ENCODE data around the gene MMP15. TPM values are rescaled to one million over a fixed set of nuclear protein-coding genes. Genes with fewer than 3 reads are reported as not detected.

MMP15 gene
- total RNA-seq, 1 experiment from 2014 or later, result 55.5 TPM

DNA sequence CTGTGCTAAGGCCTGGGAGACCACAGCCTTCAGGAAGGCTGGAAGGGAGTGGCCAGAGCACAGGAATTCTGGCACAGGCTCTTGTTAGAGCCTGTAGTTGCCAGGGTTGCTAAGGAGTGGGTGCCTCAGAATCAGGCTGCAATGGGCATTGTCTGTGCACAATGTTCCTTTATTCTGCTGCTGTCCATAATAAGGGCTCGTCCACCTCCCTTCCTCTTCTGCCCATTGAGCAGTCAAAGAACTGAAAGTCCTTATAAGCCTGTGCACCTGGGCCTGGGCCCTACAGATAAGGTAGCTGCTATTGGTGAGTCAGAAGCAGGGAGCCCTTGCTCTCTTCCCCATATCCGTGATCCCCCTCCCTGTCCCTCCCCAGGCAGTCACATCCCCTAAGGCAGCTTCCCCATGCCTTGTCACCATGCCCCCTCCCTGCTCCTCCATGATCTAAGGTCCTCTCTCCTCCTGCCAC, 49.2 kb upstream of the MMP15 start:
- H3K27ac Mint-ChIP-seq, result no peak overlapping the region
- ATAC-seq (no peak), DNase-seq (ENCODE audit: low spot score) (no peak)
- H3K27me3 Mint-ChIP-seq (ENCODE audit: low read depth), result no peaks in the 10 kb centered on the region
- H3K9me3 Mint-ChIP-seq, result no peaks in the 10 kb centered on the region
- ChIA-PET POLR2A (no interaction called here), CTCF (interaction anchor here (1.9 to 2.9 kb wide), 4 partner anchors 9 to 201 kb away, joined by 5 to 26 read pairs (median 12); no protein-coding TSS in a partner anchor)
- TF ChIP-seq NR1H2 (CRISPR knock-in tag; IDR thresholded peaks at IDR 0.05) (no peak), TCF7 (CRISPR knock-in tag; IDR thresholded peaks at IDR 0.05; ENCODE audit: low read depth) (no peak), FOXJ3 (CRISPR knock-in tag; IDR thresholded peaks at IDR 0.05; ENCODE audit: borderline replicate concordance) (no peak), GABPB1 (CRISPR knock-in tag; IDR thresholded peaks at IDR 0.05) (no peak), EMX1 (CRISPR knock-in tag; IDR thresholded peaks at IDR 0.05) (no peak), ZNF423 (CRISPR knock-in tag; IDR thresholded peaks at IDR 0.05) (no peak), ZNF138 (CRISPR knock-in tag; conservative IDR thresholded peaks at IDR 0.05) (no peak), ATF1 (CRISPR knock-in tag; IDR thresholded peaks at IDR 0.05) (no peak), ZBTB21 (CRISPR knock-in tag; IDR thresholded peaks at IDR 0.05; ENCODE audit: borderline replicate concordance) (no peak), ESRRA (CRISPR knock-in tag; IDR thresholded peaks at IDR 0.05; ENCODE audit: borderline replicate concordance) (no peak), FOXP1 (CRISPR knock-in tag; IDR thresholded peaks at IDR 0.05; ENCODE audit: borderline replicate concordance) (no peak), ZNF121 (CRISPR knock-in tag; IDR thresholded peaks at IDR 0.05) (no peak), ZNF263 (CRISPR knock-in tag; IDR thresholded peaks at IDR 0.05; ENCODE audit: low read depth) (no peak)
- TF ChIP-seq, protein P1, sequence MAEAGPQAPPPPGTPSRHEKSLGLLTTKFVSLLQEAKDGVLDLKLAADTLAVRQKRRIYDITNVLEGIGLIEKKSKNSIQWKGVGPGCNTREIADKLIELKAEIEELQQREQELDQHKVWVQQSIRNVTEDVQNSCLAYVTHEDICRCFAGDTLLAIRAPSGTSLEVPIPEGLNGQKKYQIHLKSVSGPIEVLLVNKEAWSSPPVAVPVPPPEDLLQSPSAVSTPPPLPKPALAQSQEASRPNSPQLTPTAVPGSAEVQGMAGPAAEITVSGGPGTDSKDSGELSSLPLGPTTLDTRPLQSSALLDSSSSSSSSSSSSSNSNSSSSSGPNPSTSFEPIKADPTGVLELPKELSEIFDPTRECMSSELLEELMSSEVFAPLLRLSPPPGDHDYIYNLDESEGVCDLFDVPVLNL (CRISPR knock-in tag; IDR thresholded peaks at IDR 0.05; ENCODE audit: borderline replicate concordance, low read depth), result no peak
- TF ChIP-seq, protein P2, sequence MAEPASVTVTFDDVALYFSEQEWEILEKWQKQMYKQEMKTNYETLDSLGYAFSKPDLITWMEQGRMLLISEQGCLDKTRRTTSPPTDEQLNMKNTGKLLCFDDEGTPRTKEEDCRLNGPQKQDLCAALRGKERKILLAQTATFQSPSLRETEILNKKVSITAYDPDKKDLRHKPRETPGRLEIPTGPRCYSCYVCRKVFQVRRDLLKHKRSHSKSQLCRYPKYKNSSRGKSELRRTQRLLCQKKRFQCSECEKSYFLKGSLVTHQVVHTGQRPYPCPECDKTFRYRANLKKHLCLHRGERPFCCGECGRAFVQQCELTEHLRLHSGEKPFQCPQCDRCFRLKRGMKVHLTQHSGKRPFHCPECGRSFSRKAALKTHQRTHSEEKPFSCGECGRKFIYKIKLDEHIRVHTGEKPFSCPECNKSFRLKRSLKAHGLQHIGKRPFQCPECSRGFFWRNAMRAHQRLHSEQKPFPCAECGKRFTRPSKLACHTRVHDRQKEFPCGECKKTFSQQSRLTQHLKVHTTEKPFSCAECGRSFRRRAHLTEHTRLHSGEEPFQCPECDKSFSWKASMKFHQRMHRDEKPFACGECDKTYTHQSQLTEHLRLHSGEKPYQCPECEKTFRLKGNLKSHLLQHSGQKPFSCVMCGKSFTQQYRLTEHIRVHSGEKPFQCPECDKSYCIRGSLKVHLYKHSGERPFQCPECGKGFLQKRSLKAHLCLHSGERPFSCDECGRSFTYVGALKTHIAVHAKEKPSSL (CRISPR knock-in tag; conservative IDR thresholded peaks at IDR 0.05), result no peak
- TF ChIP-seq, protein P3, sequence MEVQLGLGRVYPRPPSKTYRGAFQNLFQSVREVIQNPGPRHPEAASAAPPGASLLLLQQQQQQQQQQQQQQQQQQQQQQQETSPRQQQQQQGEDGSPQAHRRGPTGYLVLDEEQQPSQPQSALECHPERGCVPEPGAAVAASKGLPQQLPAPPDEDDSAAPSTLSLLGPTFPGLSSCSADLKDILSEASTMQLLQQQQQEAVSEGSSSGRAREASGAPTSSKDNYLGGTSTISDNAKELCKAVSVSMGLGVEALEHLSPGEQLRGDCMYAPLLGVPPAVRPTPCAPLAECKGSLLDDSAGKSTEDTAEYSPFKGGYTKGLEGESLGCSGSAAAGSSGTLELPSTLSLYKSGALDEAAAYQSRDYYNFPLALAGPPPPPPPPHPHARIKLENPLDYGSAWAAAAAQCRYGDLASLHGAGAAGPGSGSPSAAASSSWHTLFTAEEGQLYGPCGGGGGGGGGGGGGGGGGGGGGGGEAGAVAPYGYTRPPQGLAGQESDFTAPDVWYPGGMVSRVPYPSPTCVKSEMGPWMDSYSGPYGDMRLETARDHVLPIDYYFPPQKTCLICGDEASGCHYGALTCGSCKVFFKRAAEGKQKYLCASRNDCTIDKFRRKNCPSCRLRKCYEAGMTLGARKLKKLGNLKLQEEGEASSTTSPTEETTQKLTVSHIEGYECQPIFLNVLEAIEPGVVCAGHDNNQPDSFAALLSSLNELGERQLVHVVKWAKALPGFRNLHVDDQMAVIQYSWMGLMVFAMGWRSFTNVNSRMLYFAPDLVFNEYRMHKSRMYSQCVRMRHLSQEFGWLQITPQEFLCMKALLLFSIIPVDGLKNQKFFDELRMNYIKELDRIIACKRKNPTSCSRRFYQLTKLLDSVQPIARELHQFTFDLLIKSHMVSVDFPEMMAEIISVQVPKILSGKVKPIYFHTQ (CRISPR knock-in tag; IDR thresholded peaks at IDR 0.05), result no peak
- TF ChIP-seq, protein P4, sequence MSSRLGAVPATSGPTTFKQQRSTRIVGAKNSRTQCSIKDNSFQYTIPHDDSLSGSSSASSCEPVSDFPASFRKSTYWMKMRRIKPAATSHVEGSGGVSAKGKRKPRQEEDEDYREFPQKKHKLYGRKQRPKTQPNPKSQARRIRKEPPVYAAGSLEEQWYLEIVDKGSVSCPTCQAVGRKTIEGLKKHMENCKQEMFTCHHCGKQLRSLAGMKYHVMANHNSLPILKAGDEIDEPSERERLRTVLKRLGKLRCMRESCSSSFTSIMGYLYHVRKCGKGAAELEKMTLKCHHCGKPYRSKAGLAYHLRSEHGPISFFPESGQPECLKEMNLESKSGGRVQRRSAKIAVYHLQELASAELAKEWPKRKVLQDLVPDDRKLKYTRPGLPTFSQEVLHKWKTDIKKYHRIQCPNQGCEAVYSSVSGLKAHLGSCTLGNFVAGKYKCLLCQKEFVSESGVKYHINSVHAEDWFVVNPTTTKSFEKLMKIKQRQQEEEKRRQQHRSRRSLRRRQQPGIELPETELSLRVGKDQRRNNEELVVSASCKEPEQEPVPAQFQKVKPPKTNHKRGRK (CRISPR knock-in tag; IDR thresholded peaks at IDR 0.05; ENCODE audit: borderline replicate concordance), result no peak
- TF ChIP-seq, protein P5, sequence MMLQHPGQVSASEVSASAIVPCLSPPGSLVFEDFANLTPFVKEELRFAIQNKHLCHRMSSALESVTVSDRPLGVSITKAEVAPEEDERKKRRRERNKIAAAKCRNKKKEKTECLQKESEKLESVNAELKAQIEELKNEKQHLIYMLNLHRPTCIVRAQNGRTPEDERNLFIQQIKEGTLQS (CRISPR knock-in tag; conservative IDR thresholded peaks at IDR 0.05), result no peak
- no peak overlapping the region for H3K4me3 Mint-ChIP-seq
- H3K36me3 Mint-ChIP-seq, result no peaks in the 10 kb centered on the region
- no peaks in the 10 kb centered on the region for H3K4me1 Mint-ChIP-seq
